Ovary (tissue), 9 donors: ENCODE measurements around the gene RIN3. TPM values are rescaled to one million over a fixed set of nuclear protein-coding genes. Genes with fewer than 3 reads are reported as not detected.
A peak's percentile ranks its signal among the peaks of the same experiment; 100 is the strongest.

Experiments used
- DNase-seq, 5 donors: peaks; one replicate each; pipeline ENCODE4 v3.0.0-alpha.2; 2019 to 2020
- H3K27ac ChIP-seq, 2 donors: fragments of 200-600 bp; one replicate each; pipeline versions ENCODE4 v1.5.1 to v1.8.0; 2019 to 2022
- H3K27me3 ChIP-seq: fragments of 200-600 bp; one replicate; pipeline ENCODE4 v1.8.0; 2022
- H3K36me3 ChIP-seq: fragments of 200-600 bp; sonication (generic); one replicate; pipeline ENCODE4 v1.5.1; 2019
- H3K4me1 ChIP-seq: one replicate; pipeline ENCODE4 v1.8.1; 2013; ENCODE audit warnings: mild to moderate bottlenecking, moderate library complexity; ENCODE audit not compliant: insufficient read depth
- H3K4me3 ChIP-seq: fragments of 200-600 bp; sonication (generic); one replicate; pipeline ENCODE4 v1.5.1; 2017
- H3K9me3 ChIP-seq, 2 donors: fragments of 200-600 bp in 1 of 2; sonication (generic) in 1 of 2; one replicate each; pipeline versions ENCODE4 v1.5.1 to v1.8.1; 2013 to 2019; ENCODE audit warnings: mild to moderate bottlenecking in 1 of 2, moderate library complexity in 1 of 2
- EP300 ChIP-seq: sonication (generic); formaldehyde crosslinking; IDR thresholded peaks from one replicate; pipeline ENCODE4 v1.6.1; 2017; ENCODE audit warnings: antibody characterized with exemption
- POLR2A ChIP-seq: fragments of 450-650 bp; IDR thresholded peaks from one replicate; pipeline ENCODE4 v1.6.1; 2017; ENCODE audit warnings: antibody characterized with exemption, mild to moderate bottlenecking, moderate library complexity
- WGBS, 3 donors: extraction: QIAGEN DNeasy Blood & Tissue Kit in 1 of 3; methylation state at CpG; one replicate each; pipeline versions ENCODE4 v1.1.5 to v1.1.7; 2013 to 2017; 5-methylcytosine and 5-hydroxymethylcytosine counted together
- intact Hi-C, 4 donors: fragments of 100-400 bp; cut with DNase I; formaldehyde crosslinking; loops; one replicate each; pipeline versions ENCODE4 v1.11.0 to v1.15.1; 2022 to 2023
- polyA plus RNA-seq, 2 donors: library from polyadenylated mRNA; stranded (reverse); fragments of 200-250 nt in 1 of 2; fragments of 350-450 nt in 1 of 2; fragmentation: Illumina TruSeq in 1 of 2; extraction: RNeasy Lipid Tissue Mini Kit (QIAGEN cat#74804) in 1 of 2; gene quantifications; one replicate each; pipeline ENCODE4 v1.2.3, GENCODE V29; 2013 to 2014
- total RNA-seq, 7 donors: library from RNA; depleted of rRNA in 2 of 7; stranded (reverse); fragments of >200 nt in 2 of 7; fragmentation: NEBNext Ultra II Directional in 3 of 7; extraction: Animal tissue kit (Norgen Biotek cat#: 25700) in 3 of 7; gene quantifications; one replicate each; pipeline versions ENCODE4 v1.1.0 to v1.2.4, GENCODE V29; 2016 to 2023
- TF ChIP-seq, protein P1 (sequence below), 3 donors: fragments of 450-650 bp in 2 of 3; fragments of 200-600 bp in 1 of 3; IDR thresholded peaks; one replicate each; pipeline versions ENCODE4 v1.5.1 to v1.8.0; 2016 to 2022; ENCODE audit warnings: antibody characterized with exemption in 3 of 3, mild to moderate bottlenecking in 1 of 3
- donor health status: DM: no; HTN: no; CAD: no; lungs with moderate emphysema.
- donor health status: DM: no; HTN: no; CAD: no.
- donor health status: Bipolar disorder and iron deficiency.
- donor health status: DM: yes; HTN: yes; CAD: no.
- donor health status: DM: no; HTN: no; CAD: no.
- donor health status: DM: yes; HTN: yes; CAD: no.

Gene RIN3
- total and polyA plus RNA-seq, 9 donors = 3.8 to 27.9 (median 13.9) TPM

DNA sequence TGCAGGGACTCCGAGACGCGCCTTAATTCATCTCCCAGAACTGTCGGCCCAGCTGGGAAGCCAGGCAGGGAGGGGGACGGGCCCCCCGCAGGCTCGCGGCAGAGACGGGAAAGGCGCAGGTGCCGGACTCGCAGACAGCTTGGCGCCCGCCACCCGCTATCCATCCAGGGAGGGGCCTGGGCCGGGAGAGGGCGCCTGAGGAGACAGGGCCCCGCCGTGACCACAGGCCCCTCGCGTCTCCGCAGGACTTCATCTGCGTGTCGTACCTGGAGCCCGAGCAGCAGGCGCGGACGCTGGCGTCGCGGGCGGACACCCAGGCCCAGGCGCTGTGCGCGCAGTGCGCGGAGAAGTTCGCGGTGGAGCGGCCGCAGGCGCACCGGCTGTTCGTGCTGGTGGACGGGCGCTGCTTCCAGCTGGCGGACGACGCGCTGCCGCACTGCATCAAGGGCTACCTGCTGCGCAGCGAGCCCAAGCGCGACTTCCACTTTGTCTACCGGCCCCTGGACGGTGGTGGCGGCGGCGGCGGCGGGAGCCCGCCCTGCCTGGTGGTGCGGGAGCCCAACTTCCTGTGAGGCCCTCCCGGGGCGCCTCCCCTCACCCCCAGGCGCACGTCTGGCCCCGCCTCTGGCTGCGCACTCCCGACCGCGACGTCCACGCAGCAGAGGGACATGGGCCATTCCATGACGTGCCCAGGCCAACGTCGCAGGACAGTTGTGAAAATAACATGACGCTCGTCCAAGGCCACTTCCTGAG is 174.3 kb downstream of the RIN3 start:
- H3K27me3 ChIP-seq = no peaks in the 10 kb centered on the region
- peak overlapping the region; percentile 6 for H3K4me3 ChIP-seq
- WGBS, 3 donors = 15 to 38% (median 32%) methylated on average over 52 to 80 of the region's 80 CpGs
- TF ChIP-seq, protein P1, sequence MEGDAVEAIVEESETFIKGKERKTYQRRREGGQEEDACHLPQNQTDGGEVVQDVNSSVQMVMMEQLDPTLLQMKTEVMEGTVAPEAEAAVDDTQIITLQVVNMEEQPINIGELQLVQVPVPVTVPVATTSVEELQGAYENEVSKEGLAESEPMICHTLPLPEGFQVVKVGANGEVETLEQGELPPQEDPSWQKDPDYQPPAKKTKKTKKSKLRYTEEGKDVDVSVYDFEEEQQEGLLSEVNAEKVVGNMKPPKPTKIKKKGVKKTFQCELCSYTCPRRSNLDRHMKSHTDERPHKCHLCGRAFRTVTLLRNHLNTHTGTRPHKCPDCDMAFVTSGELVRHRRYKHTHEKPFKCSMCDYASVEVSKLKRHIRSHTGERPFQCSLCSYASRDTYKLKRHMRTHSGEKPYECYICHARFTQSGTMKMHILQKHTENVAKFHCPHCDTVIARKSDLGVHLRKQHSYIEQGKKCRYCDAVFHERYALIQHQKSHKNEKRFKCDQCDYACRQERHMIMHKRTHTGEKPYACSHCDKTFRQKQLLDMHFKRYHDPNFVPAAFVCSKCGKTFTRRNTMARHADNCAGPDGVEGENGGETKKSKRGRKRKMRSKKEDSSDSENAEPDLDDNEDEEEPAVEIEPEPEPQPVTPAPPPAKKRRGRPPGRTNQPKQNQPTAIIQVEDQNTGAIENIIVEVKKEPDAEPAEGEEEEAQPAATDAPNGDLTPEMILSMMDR (IDR thresholded peaks at IDR 0.05) = no peak
- no peak for TF ChIP-seq POLR2A
- TF ChIP-seq EP300 = no peak
- peaks cover 12% of the 10 kb centered on the region for H3K4me1 ChIP-seq
- no peak overlapping the region for H3K27ac ChIP-seq
- peak in 3 of 5 donors; percentile 16 to 50 (median 47) for DNase-seq
- intact Hi-C loops = loop anchor here (2.0 to 10.0 kb wide), 4 partner anchors 93 to 553 kb away; no protein-coding TSS in a partner anchor
- no peaks in the 10 kb centered on the region for H3K36me3 ChIP-seq
- H3K9me3 ChIP-seq = no peaks in the 10 kb centered on the region

DNA sequence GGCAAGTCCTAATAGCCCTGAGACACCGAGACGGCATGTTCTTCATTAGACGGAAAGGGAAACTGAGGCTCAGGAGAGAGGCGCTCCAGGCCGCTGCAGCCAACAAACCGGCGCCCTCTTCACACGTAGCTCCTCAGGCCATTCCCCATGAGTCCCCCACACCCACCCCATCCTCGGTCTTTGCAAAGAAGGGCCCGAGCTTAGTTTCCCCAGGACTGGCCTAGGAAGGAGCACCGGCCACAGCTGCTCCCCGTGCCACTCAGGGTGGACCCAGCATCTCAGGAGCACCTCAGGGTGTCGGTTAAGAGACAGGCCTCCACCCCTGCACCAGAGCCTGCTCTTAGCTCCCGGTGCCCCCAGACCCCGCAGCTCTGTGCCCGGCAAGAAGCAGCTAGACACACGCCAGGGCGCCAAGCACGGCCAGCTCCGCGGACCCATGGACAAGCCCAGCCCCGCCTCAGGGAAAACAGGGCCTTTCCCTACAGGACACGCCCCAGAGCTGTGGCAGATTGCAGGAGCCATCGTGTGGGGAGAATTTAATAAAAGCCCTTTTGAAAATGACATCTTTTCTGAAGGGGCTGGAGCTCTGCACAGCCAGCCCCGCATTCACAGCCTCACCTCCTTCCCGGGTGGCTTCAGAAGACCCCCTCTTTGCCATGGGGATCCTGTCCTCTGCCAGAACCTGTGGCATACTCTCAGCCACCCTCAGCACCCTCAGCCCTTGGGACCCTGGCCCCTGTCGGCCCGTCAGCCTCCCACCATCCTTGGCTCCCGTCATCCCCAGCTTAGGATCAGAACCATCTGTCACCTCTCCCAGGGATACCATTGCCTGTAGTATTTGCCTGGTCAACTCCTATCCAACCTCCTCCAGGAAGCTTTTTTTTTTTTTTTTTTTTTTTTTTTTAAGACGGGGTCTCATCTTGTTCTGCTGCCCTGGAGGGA is 175.1 kb downstream of the RIN3 start:
- Histone ChIP-seq H3K27me3 (no peaks in the 10 kb centered on the region), H3K4me3 (no peak overlapping the region), H3K36me3 (no peaks in the 10 kb centered on the region), H3K9me3 (no peaks in the 10 kb centered on the region), H3K27ac (no peak overlapping the region), H3K4me1 (peaks cover 14% of the 10 kb centered on the region)
- 92 to 95% (median 94%) methylated on average over 30 of the region's 30 CpGs for WGBS, 3 donors
- intact Hi-C loops = loop anchor here in 3 of 4 donors (10.0 kb wide), 2 partner anchors 96 to 554 kb away; no protein-coding TSS in a partner anchor
- no peak for TF ChIP-seq POLR2A
- TF ChIP-seq EP300 = no peak
- TF ChIP-seq, protein P1 (IDR thresholded peaks at IDR 0.05) = no peak
- DNase-seq = peak in 1 of 5 donors; percentile 39

DNA sequence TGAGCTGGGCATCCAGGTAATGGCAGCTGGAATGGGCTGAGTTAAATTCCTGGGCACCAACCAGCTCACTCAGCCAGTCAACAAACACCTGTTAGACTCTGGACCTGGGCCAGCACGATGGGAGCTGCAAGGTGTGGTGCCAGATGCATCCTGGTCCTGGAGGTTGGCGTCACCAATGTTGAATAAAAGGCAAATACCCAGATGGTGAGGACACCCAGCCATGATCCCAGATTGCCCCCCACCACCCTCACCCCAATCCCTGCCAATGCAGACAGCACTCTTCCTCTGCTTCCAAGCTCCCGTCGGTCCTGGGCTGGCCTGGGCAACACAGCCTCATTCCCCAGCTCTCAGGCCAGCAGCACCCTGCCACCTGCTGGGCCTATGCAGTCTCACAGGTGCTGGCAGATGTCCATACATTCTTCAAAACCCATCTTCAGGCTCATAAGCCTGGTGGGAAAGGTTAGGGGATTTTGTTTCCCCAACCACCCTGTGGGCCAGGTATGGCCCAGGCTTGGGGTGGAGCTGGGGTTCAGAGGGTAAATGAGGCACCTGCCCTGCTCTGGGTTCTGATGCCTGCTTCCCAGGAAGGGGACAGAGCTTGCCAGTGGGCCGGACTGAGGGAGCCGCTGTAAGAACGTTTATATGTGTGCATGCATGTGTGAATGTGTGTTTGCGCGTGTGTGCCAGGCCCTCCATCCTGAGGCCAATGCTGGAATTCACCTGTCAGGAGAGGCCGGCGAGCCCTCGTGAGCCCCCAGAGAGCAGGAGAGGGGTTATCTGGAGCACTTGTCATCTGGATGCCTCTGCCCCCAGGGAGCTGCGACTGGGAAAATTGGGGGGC is 176.8 kb downstream of the RIN3 start:
- Histone ChIP-seq H3K36me3 (no peaks in the 10 kb centered on the region), H3K27ac (no peak overlapping the region), H3K4me3 (no peak overlapping the region), H3K4me1 (peaks cover 14% of the 10 kb centered on the region), H3K9me3 (no peaks in the 10 kb centered on the region), H3K27me3 (no peaks in the 10 kb centered on the region)
- peak in 1 of 5 donors; percentile 51 for DNase-seq
- intact Hi-C loops = no loop called here
- TF ChIP-seq, protein P1 (IDR thresholded peaks at IDR 0.05) = peak in 2 of 3 donors; percentile 13 to 14
- TF ChIP-seq EP300 (no peak), POLR2A (no peak)
- WGBS, 3 donors = 69 to 72% (median 70%) methylated on average over 13 of the region's 13 CpGs

DNA sequence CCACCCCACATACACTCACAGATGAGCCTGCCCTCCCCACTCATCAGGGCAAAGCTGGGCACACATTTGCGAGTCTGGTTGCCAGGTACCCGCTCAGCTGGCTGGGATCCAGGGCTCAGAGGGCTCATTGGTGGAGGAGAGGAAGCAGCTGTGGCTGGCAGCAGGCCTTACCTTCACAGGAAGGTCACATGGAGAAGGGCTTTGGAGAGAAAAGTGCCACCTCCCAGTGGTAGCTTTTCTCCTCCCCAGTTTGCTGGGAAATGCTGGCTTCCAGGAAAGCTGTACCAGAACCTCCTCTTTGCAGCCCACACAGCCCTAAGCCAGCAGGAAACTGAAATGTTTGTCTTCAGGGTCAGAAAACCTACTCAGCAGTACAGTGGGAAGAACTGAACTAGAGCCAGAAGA is 179.2 kb downstream of the RIN3 start:
- Histone ChIP-seq H3K4me1 (peaks cover 11% of the 10 kb centered on the region), H3K9me3 (no peaks in the 10 kb centered on the region), H3K27ac (no peak overlapping the region), H3K4me3 (no peak overlapping the region), H3K27me3 (no peaks in the 10 kb centered on the region), H3K36me3 (no peaks in the 10 kb centered on the region)
- intact Hi-C loops = no loop called here
- DNase-seq = peak in 2 of 5 donors; percentile 43 to 66
- 7 to 20% (median 17%) methylated on average over 2 of the region's 2 CpGs for WGBS, 3 donors
- TF ChIP-seq POLR2A (no peak), EP300 (no peak)
- TF ChIP-seq, protein P1 (IDR thresholded peaks at IDR 0.05) = no peak
